GM18517 (cell line): ENCODE measurements around the gene MYCBP.
A peak's percentile ranks its signal among the peaks of the same experiment; 100 is the strongest.

ENCODE experiments used
- ATAC-seq: cut with Tn5 transposase; IDR thresholded peaks from one replicate; pipeline ENCODE4 v1.9.1; 2021; ENCODE audit warnings: mild to moderate bottlenecking, moderate library complexity; ENCODE audit not compliant: unreplicated experiment

Gene MYCBP

DNA sequence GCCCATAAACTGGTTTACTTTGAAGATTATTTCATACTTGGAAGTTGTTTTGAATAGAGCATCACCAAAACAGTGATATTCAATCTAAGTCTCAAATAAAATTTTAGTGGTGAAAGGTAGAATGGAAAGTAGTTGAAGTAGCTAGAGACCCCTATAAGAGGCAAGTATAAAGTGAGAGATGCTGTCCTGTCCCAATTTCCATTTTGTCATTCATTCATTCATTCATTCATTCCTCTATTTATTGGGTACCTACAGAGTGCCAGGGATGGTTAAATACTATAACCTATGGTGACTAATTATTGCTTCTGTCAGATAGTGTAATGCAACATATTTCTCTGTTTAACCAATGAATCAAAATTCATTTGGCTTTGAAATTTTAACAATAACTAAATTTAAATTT, 46.3 kb downstream of the MYCBP start:
- no peak for ATAC-seq

DNA sequence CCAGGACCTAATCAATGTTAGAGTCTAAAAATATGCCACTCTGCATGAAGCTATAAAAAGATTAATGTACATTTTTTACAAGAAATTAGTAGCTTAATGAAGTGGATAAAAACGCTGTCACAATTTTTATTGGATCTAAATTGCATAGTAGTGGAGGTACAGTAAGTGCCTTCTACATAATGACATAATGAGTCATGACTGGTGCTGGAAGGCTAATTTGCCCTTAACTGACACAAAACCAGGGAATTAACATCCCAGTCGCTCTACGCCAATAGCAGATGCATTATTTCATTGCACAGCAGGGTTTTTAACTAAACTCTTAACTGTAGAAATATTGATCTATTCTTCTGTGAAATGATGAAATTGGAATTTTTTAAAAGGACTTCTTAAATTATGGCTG, 46.9 kb downstream of the MYCBP start:
- ATAC-seq, result no peak

DNA sequence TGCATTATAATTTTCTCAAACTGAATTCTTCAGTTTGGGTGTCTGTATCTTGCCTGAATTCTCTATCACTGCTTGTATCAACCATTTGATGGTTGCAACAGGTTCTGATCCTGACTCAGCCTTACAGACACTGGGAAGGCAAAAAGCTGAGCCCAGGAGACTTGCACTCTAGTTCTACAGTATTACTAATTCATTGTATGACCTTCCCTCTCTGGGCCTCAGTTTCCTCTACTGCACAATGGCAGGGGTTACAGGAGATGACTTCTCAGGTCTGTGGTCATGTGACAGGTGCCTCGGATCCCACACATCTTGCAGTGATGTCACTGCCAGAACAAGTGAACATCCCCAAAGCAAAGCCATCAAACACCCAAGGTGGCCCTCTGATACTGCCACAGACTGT, 52.3 kb downstream of the MYCBP start:
- no peak for ATAC-seq

DNA sequence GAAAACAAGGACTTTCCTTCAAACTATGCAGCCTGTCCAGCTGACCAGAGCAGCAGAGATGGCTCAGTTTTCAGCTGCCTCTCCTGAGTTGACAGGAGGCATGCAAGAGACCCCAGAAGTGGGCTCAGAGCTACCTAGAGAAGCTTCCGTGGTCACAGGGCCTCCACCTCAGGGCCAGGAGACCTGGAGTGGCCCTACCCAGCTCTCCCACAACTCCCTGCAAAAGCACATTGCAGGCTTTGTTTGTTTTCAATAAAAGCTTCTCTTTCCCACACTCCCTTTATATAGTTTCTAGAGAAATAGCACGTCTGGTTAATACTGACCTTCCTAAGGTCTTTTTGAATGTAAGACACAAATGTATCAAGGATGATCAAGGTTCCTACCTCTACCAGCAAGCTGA, 53.6 kb downstream of the MYCBP start:
- no peak for ATAC-seq

DNA sequence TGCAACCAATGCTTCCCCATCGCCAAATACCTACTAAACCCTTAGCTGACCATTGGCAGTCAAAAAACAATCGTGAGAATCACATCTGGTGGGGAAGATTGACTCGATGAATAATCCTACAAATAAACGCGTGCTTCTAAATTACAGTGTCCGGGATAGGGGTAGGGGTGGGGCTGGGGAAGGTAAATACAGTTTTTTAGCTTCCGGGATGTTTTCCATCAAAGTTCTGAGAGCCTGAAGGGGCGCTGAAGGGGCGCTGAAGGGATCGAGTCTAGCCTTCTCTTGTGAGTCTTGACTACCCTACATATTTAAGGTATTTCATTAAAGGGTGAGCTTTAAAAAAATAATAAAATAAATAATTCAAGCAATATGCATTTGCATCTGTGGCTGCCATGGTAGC, 54.1 kb downstream of the MYCBP start:
- no peak for ATAC-seq

DNA sequence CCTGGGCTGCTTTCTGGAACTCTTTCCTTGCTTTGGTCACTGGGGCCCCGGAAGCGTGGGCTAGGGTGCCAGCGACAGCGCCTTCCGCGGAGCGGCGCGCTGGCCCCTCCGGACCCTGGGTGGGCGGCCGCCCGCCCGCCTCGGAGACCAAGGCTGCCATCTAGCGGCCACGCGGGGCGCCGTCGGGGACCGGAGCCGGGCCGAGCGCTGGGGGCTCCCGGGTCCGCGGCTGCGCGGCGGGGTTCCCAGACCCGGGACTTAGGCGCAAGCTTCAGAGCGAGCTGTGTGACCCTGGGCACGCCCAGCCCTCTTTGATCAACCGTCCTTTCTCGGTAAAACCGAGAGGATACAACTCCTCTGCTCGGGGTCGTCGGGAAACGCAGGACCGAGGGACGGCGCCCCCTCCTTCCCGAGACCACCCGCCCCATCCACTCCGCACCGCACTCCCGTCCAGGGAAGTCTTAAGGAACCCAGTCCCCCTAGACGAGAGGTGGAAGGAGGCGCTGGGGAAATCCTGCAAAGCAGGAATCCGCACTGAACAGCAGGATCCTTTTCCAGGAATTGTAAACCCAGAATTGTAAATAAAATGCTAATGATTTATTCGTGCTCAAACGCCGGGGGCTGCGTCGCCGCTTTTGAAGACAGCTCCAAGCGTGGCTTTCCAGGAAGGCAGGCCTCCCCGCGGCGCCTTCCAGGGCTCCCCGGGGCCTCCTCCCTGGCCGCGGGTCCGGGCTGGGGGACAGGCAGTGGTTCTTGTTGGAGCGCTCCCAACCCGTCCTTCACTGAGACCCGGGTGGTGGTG, 54.8 kb downstream of the MYCBP start:
- ATAC-seq, result no peak

DNA sequence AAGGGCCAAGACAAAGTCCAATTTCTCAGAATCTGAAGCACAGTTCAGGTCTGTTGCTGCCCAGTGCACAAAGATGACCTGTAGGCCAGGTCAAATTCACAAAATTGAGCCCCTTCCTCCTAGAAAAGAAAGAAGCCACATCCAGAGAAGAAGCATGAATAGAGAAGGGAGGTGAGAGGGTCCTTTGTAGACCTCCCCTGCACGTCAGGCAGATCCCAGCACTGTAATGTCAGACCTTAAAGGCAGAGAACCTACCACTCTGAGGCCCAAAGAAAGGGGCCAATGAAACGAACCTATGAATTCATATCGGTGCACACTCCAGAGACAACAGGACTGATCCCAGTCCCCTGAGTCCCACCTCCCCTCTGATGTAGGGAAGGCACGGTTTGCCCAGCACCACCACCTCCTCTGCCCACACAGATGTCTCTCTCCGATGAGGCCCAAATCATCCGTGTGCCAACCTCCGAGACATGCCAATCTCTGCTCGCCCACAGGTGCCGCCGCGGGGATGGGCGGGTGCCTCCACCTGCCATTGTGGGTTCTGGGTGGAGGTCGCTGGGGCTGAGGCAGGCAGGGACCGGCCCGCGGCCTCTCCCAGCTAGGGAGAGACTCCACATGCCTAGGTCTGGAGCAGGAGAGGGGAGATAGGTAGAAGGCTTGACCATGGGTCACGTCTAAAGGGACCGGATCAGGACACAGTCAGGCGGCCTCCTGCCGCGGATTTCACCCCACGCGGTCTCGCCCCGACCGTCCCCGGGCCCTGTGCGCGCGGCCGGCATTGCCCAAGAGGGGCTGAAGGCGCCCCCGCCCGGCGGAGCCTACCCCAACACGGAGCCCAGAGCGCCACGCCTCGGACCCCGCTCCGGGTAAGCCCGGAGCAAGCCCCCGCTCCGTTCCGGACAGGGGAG, 55.6 kb downstream of the MYCBP start:
- ATAC-seq, result no peak

DNA sequence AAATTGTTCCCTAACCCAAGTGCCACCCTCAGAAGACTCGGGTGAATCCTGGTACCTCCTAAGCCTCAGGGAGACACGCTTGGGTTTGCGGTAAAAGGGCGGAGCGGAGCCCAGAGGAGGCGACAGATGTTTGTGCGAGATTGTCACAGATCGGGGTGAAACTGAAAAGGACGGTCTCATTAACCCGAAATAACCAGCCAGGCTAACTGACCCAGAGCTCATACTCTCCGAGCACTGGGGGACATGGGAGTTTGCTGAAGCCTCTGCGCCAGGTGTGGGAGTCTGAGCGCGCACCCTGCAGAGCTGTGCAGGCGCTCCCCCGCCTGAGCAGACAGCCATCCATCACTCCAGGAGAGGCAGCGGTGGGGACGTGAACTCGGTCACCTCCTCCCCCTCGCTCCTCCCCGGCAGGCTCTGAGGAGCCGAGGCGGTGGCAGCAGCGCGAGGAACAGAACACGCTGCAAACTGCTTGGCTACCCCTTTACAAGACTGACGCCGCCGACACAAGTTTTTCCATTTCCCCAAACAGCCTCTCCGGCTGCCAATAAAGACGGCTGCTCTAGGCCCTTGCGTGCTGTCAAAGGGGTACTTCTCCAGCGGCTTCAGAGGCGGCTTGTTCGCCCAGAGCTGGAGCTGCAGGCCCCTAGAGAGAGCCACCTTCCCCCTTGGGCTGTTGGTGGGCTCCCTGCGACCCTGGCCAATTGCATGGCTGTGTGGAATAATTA, 57.1 kb downstream of the MYCBP start:
- ATAC-seq, result peak; percentile 79

DNA sequence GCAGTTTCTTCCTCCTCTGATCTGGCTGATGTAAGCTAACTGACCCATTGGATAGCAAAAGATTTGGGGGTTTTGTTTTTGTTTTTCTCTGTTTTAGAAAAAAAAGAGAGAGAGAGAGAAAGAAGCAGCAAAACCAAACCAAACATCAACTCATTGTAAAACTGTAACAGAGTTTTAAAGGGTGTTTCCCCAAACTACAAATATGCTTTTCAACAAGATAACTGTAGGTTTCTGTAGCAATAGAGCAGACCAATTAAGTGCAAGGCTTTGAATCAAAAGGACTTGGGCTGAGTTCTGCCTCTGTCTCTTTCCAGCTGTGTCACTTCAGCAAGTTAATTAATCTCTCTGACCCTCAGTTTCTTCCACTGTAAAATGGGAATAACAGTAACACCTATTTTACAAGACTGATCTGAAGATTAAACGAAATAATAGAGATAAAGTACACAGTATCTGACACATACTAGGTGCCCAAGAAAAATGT, 58.1 kb downstream of the MYCBP start:
- no peak for ATAC-seq

DNA sequence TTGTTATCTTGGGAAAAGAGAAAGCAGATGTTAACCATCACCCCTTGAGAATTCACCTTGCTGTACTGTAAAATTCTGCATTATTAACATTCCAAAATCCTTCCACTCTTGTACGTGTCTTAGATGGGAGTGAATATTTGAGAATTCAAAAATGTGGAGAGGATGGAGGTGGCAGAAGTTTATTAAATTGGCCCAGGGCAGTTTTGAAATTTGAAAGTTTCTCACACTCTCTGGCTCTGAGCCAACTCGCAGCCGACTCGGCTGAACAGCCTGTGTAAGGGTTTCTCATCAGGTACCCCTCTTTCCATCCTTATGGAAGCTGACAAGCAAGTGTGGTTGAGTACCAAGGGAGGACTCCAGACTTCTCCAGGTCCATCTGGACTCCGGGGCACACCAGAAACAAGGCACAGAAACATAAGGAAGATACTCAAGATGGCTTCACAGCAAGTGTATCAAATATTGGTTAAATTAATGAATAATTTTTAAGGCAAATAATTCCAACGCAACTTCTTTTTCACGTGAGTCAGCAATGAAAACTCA, 58.6 kb downstream of the MYCBP start:
- ATAC-seq, result no peak

DNA sequence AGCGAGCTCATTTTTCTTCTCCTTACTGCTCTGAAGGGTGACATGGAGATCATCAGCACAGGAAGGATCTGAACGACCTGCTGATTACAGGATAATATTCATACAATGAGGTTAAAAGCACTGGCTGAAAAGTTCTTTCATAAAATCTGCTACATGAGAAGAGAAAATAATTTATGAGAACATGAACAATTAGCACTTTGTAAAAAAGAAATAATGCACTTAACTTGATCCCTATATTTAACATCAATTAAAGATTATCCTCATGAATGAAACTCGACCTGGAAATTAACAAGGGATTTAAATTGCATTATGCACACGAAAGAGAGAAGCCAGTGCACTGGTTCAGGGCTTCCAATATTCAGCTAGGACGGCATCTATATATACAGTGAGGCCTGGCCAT, 60.2 kb downstream of the MYCBP start:
- ATAC-seq, result no peak
